Esophagus squamous epithelium (tissue), 5 donors: ENCODE results near the gene CPLX1. TPM values are rescaled to one million over a fixed set of nuclear protein-coding genes. Genes with fewer than 3 reads are reported as not detected.
"Not testable (repeated sequence)": the region's sequence is repeated elsewhere in the genome, so short reads cannot be mapped to it uniquely, and the experiment has no call there.

Experiments used
- DNase-seq: peaks from one replicate; lab custom pipeline; 2025; lab: John Stamatoyannopoulos, UW
- H3K27ac ChIP-seq, 4 donors: fragments of 200-600 bp; sonication (generic); one replicate each; pipeline ENCODE4 v1.5.1; 2016 to 2019; ENCODE audit warnings: mild to moderate bottlenecking in 1 of 4
- H3K27me3 ChIP-seq, 4 donors: fragments of 200-600 bp; sonication (generic); 1 replicate in 3 of 4; 2 replicates in 1 of 4; pipeline versions ENCODE4 v1.5.1 to v1.6.0; 2017 to 2021; ENCODE audit warnings: antibody characterized with exemption in 1 of 4
- H3K36me3 ChIP-seq, 3 donors: fragments of 200-600 bp; sonication (generic); one replicate each; pipeline ENCODE4 v1.5.1; 2016 to 2019
- H3K4me1 ChIP-seq, 3 donors: fragments of 200-600 bp; sonication (generic); one replicate each; pipeline ENCODE4 v1.5.1; 2017 to 2019
- H3K4me3 ChIP-seq, 4 donors: fragments of 200-600 bp; sonication (generic); 1 replicate in 3 of 4; 2 replicates in 1 of 4; pipeline ENCODE4 v1.5.1; 2016 to 2019; ENCODE audit warnings: mild to moderate bottlenecking in 2 of 4, moderate library complexity in 1 of 4
- H3K9me3 ChIP-seq, 3 donors: fragments of 200-600 bp; sonication (generic); one replicate each; pipeline ENCODE4 v1.5.1; 2016 to 2019
- CTCF ChIP-seq, 6 experiments: fragments of 450-650 bp in 4 of 6; fragments of 200-600 bp in 2 of 6; sonication (generic) in 2 of 6; IDR thresholded peaks; one replicate each; pipeline ENCODE4 v1.5.1; 2016 to 2019; ENCODE audit warnings: antibody characterized with exemption in 6 of 6, mild to moderate bottlenecking in 4 of 6, moderate library complexity in 4 of 6
- POLR2A ChIP-seq, 4 donors: fragments of 450-650 bp; IDR thresholded peaks; one replicate each; pipeline ENCODE4 v1.6.1; 2017; ENCODE audit warnings: antibody characterized with exemption in 4 of 4, mild to moderate bottlenecking in 4 of 4, moderate library complexity in 3 of 4
- WGBS, 2 donors: methylation state at CpG; one replicate each; pipeline ENCODE4 v1.1.5; 2018; 5-methylcytosine and 5-hydroxymethylcytosine counted together
- intact Hi-C: fragments of 100-400 bp; cut with DNase I; formaldehyde crosslinking; loops from one replicate; pipeline ENCODE4 v1.15.0; 2022
- total RNA-seq, 4 donors: library from RNA; depleted of rRNA; stranded (reverse); fragments of >200 nt; gene quantifications; one replicate each; pipeline ENCODE4 v1.1.0, GENCODE V29; 2016
- donor health status: DM: yes; HTN: yes; CAD: no.

CPLX1 gene
- total RNA-seq, 4 donors from 2014 or later = 0.44 to 0.57 TPM; not detected in 2

GRCh38 chr4:761086-761485 is 64.8 kb downstream of the CPLX1 start:
- Histone ChIP-seq H3K4me1 (peaks cover 0 to 8% (median 6%) of the 10 kb centered on the region in 3 donors), H3K27me3 (no peaks in the 10 kb centered on the region), H3K27ac (no peak overlapping the region), H3K36me3 (peaks cover 8 to 86% (median 9%) of the 10 kb centered on the region in 3 donors), H3K9me3 (no peaks in the 10 kb centered on the region), H3K4me3 (no peak overlapping the region)
- WGBS, 2 donors = 92 to 97% methylated on average over 14 of the region's 14 CpGs
- no peak for DNase-seq
- intact Hi-C loops = no loop called here
- TF ChIP-seq CTCF (IDR thresholded peaks at IDR 0.05) = no peak
- no peak for TF ChIP-seq POLR2A (IDR thresholded peaks at IDR 0.05)

GRCh38 chr4:760616-761015 is 65.3 kb downstream of the CPLX1 start:
- H3K9me3 ChIP-seq = no peaks in the 10 kb centered on the region
- H3K27me3 ChIP-seq = no peaks in the 10 kb centered on the region
- H3K4me1 ChIP-seq = peaks cover 0 to 3% (median 3%) of the 10 kb centered on the region in 3 donors
- no peak for DNase-seq
- WGBS, 2 donors = 89 to 91% methylated on average over 18 to 21 of the region's 21 CpGs
- H3K4me3 ChIP-seq = no peak overlapping the region
- no peak overlapping the region for H3K27ac ChIP-seq
- TF ChIP-seq CTCF (IDR thresholded peaks at IDR 0.05) (no peak), POLR2A (IDR thresholded peaks at IDR 0.05) (no peak)
- intact Hi-C loops = no loop called here
- H3K36me3 ChIP-seq = peaks cover 8 to 84% (median 9%) of the 10 kb centered on the region in 3 donors

GRCh38 chr4:759810-760209 is 66.1 kb downstream of the CPLX1 start:
- H3K4me3 ChIP-seq, DNase-seq, H3K27ac ChIP-seq, H3K4me1 ChIP-seq, intact Hi-C loops, H3K9me3 ChIP-seq, H3K27me3 ChIP-seq: not testable (repeated sequence)
- H3K36me3 ChIP-seq = peaks cover 8 to 84% (median 9%) of the 10 kb centered on the region in 3 donors
- WGBS, 2 donors = 79 to 83% methylated on average over 19 to 23 of the region's 24 CpGs

- intact Hi-C loops = no loop called here
- peaks cover 12 to 84% (median 18%) of the 10 kb centered on the region in 3 donors for H3K36me3 ChIP-seq
- H3K4me1 ChIP-seq = no peaks in the 10 kb centered on the region
- 92 to 93% methylated on average over 12 to 14 of the region's 20 CpGs for WGBS, 2 donors
- TF ChIP-seq CTCF (IDR thresholded peaks at IDR 0.05) = no peak
- no peak for TF ChIP-seq POLR2A (IDR thresholded peaks at IDR 0.05)
- no peak overlapping the region for H3K4me3 ChIP-seq
- no peaks in the 10 kb centered on the region for H3K9me3 ChIP-seq
- no peak overlapping the region for H3K27ac ChIP-seq
- no peak for DNase-seq
- no peaks in the 10 kb centered on the region for H3K27me3 ChIP-seq
These were observed 68.8 kb downstream of the CPLX1 start for GRCh38 chr4:757111-757510.

- 85 to 90% methylated on average over 15 to 17 of the region's 32 CpGs for WGBS, 2 donors
- no peaks in the 10 kb centered on the region for H3K27me3 ChIP-seq
- TF ChIP-seq POLR2A (IDR thresholded peaks at IDR 0.05) = no peak
- no peak for TF ChIP-seq CTCF (IDR thresholded peaks at IDR 0.05)
- no peak for DNase-seq
- H3K27ac ChIP-seq = no peak overlapping the region
- H3K36me3 ChIP-seq = peaks cover 10 to 86% (median 13%) of the 10 kb centered on the region in 3 donors
- no peaks in the 10 kb centered on the region for H3K9me3 ChIP-seq
- intact Hi-C loops = no loop called here
- no peak overlapping the region for H3K4me3 ChIP-seq
- H3K4me1 ChIP-seq = peaks cover 0 to 10% (median 0%) of the 10 kb centered on the region in 3 donors
These were observed 71.5 kb downstream of the CPLX1 start for GRCh38 chr4:754221-755120.

GRCh38 chr4:753186-753585 is 72.7 kb downstream of the CPLX1 start:
- peaks cover 0 to 11% (median 0%) of the 10 kb centered on the region in 3 donors for H3K4me1 ChIP-seq
- peaks cover 13 to 91% (median 16%) of the 10 kb centered on the region in 3 donors for H3K36me3 ChIP-seq
- H3K27me3 ChIP-seq, DNase-seq, H3K9me3 ChIP-seq, H3K4me3 ChIP-seq, H3K27ac ChIP-seq, intact Hi-C loops: not testable (repeated sequence)
- 93 to 100% methylated on average over 4 to 7 of the region's 13 CpGs for WGBS, 2 donors
